PC-3 (cell line): ENCODE measurements around the gene RABGAP1. TPM values are rescaled to one million over a fixed set of nuclear protein-coding genes. Genes with fewer than 3 reads are reported as not detected.

Source experiments
- ATAC-seq: fragments of 200-7000 bp; cut with Tn5 transposase; 2 replicates; pipeline ENCODE4 v1.9.1; 2020; ENCODE audit warnings: mild to moderate bottlenecking, moderate library complexity
- BruUV-seq: library from RNA; stranded (reverse); fragments of 400-500 nt; replicated peaks from 2 replicates; lab custom pipeline; 2021; lab: Mats Ljungman, UMichigan
- CTCF ChIA-PET: fragments of 300-600 bp; sonication (Branson Sonifier 250); formaldehyde crosslinking; loops from one replicate; lab custom pipeline; 2022; ENCODE audit warnings: antibody characterized with exemption; lab: Charles Lee
- POLR2A ChIA-PET: fragments of 300-600 bp; sonication (Branson Sonifier 250); formaldehyde crosslinking; loops from one replicate; lab custom pipeline; 2022; ENCODE audit warnings: antibody characterized with exemption; ENCODE audit not compliant: unreplicated experiment; lab: Charles Lee
- DNase-seq: peaks from one replicate; pipeline ENCODE4 v3.0.0-alpha.2; 2015
- H2AFZ ChIP-seq: fragments of 300-600 bp; sonication (generic); 2 replicates; pipeline ENCODE4 v1.6.0; 2016; ENCODE audit warnings: antibody characterized with exemption, low read length
- H3F3A ChIP-seq: fragments of 300-600 bp; sonication (generic); one replicate; pipeline ENCODE4 v1.6.0; 2017; ENCODE audit warnings: antibody characterized with exemption, low read length, control low read depth, mild to moderate bottlenecking; ENCODE audit not compliant: unreplicated experiment
- H3K27ac ChIP-seq: fragments of 300-600 bp; sonication (generic); 2 replicates; pipeline ENCODE4 v1.5.1; 2016; ENCODE audit warnings: mild to moderate bottlenecking, low read length
- H3K27me3 ChIP-seq: fragments of 300-600 bp; sonication (generic); 2 replicates; pipeline ENCODE4 v1.6.1; 2016; ENCODE audit warnings: low read length, mixed read lengths
- H3K36me3 ChIP-seq: fragments of 300-600 bp; sonication (generic); 2 replicates; pipeline ENCODE4 v1.6.1; 2016; ENCODE audit warnings: low read depth, mixed run types, low read length, mixed read lengths
- H3K4me1 ChIP-seq: fragments of 300-600 bp; sonication (generic); 2 replicates; pipeline ENCODE4 v1.5.1; 2016; ENCODE audit warnings: low read length; ENCODE audit not compliant: insufficient read depth
- H3K4me2 ChIP-seq: fragments of 300-600 bp; sonication (generic); 2 replicates; pipeline ENCODE4 v1.6.0; 2016; ENCODE audit warnings: low read length
- H3K4me3 ChIP-seq: fragments of 300-600 bp; sonication (generic); 2 replicates; pipeline ENCODE4 v1.5.1; 2016; ENCODE audit warnings: mild to moderate bottlenecking, low read length, mixed read lengths
- H3K79me2 ChIP-seq: fragments of 300-600 bp; sonication (generic); 2 replicates; pipeline ENCODE4 v1.6.1; 2017; ENCODE audit warnings: low read length, mixed read lengths
- H3K9ac ChIP-seq: fragments of 300-600 bp; sonication (generic); 2 replicates; pipeline ENCODE4 v1.6.0; 2016; ENCODE audit warnings: mild to moderate bottlenecking, low read length
- H3K9me2 ChIP-seq: fragments of 300-600 bp; sonication (generic); replicated peaks from 2 replicates; pipeline ENCODE4 v1.6.1; 2016; ENCODE audit warnings: mixed run types, low read length, mixed read lengths
- H3K9me3 ChIP-seq: fragments of 300-600 bp; sonication (generic); 2 replicates; pipeline ENCODE4 v1.6.1; 2016; ENCODE audit warnings: low read length, mixed read lengths
- H4K20me1 ChIP-seq: fragments of 300-600 bp; sonication (generic); 2 replicates; pipeline ENCODE4 v1.6.1; 2016; ENCODE audit warnings: low read length, mixed read lengths
- CTCF ChIP-seq: fragments of 300-600 bp; sonication (generic); conservative IDR thresholded peaks from 2 replicates; pipeline ENCODE4 v1.5.1; 2017; ENCODE audit warnings: antibody characterized with exemption, low read depth, mild to moderate bottlenecking, low read length
- EZH2 ChIP-seq: fragments of 300-600 bp; sonication (generic); IDR thresholded peaks from one replicate; pipeline ENCODE4 v1.6.1; 2017; ENCODE audit warnings: antibody characterized with exemption, mild to moderate bottlenecking, low read length; ENCODE audit not compliant: unreplicated experiment
- EZH2phosphoT487 ChIP-seq: fragments of 300-600 bp; sonication (generic); IDR thresholded peaks from 2 replicates; pipeline ENCODE4 v1.6.1; 2018; ENCODE audit warnings: mild to moderate bottlenecking, antibody characterized with exemption, low read length, borderline replicate concordance
- intact Hi-C: fragments of 100-400 bp; cut with micrococcal nuclease; formaldehyde crosslinking; loops from 2 replicates; pipeline ENCODE4 v1.9.0; 2023
- total RNA-seq: library from RNA; depleted of rRNA; stranded (reverse); fragments of >200 nt; gene quantifications from 2 replicates; pipeline ENCODE4 v1.2.3, GENCODE V29; 2014

The RABGAP1 gene
- total RNA-seq, 1 experiment from 2014 or later: 16.5 TPM

- Histone ChIP-seq H3K4me1 (no peaks in the 10 kb centered on the region), H3K9me3 (no peaks in the 10 kb centered on the region), H3F3A (peaks cover 3% of the 10 kb centered on the region), H3K9me2 (no peaks in the 10 kb centered on the region), H2AFZ (no peak overlapping the region), H3K36me3 (peaks cover 11% of the 10 kb centered on the region; the same call in 1 of the 2 replicates), H3K9ac (no peak overlapping the region), H3K27me3 (no peaks in the 10 kb centered on the region), H3K4me3 (no peak overlapping the region), H3K79me2 (no peaks in the 10 kb centered on the region), H3K4me2 (no peak overlapping the region), H3K27ac (no peak overlapping the region), H4K20me1 (no peaks in the 10 kb centered on the region)
- ChIA-PET POLR2A (interaction anchor here (0.6 kb wide), 1 partner anchor 50 kb away, joined by 6 read pairs; the partner anchor contains the start of gene RABGAP1), CTCF (interaction anchor here (0.5 to 1.0 kb wide), 4 partner anchors 36 to 79 kb away, joined by 3 to 10 read pairs (median 4); partner anchors contain the start of gene ZBTB6)
- ATAC-seq: peak; percentile 70
- intact Hi-C loops: loop anchor here (5.0 to 10.0 kb wide), 3 partner anchors 59 to 527 kb away; partner anchors contain the start of genes ZBTB26 and ZBTB6
- DNase-seq: peak; percentile 66
- TF ChIP-seq CTCF (peak; percentile 65), EZH2 (no peak), EZH2phosphoT487 (no peak)
- no TSS peak for BruUV-seq
These were observed 50.6 kb downstream of the RABGAP1 start for GRCh38 chr9:122991370-122991830.

- TSS peak; percentile 9 for BruUV-seq
- Histone ChIP-seq H4K20me1 (no peaks in the 10 kb centered on the region), H3K4me2 (no peak overlapping the region), H3K4me1 (no peaks in the 10 kb centered on the region), H2AFZ (no peak overlapping the region), H3K9me3 (no peaks in the 10 kb centered on the region), H3K4me3 (no peak overlapping the region), H3F3A (no peaks in the 10 kb centered on the region), H3K9me2 (no peaks in the 10 kb centered on the region), H3K36me3 (peaks cover 24% of the 10 kb centered on the region), H3K79me2 (no peaks in the 10 kb centered on the region), H3K27me3 (no peaks in the 10 kb centered on the region), H3K9ac (no peak overlapping the region), H3K27ac (no peak overlapping the region)
- intact Hi-C loops: loop anchor here (10.0 kb wide), 1 partner anchor 532 kb away; no protein-coding TSS in a partner anchor
- ATAC-seq (no peak), DNase-seq (no peak)
- no peak for TF ChIP-seq CTCF
- TF ChIP-seq EZH2: no peak
- no peak for TF ChIP-seq EZH2phosphoT487
- POLR2A ChIA-PET: no interaction called here
- CTCF ChIA-PET: no interaction called here
These were observed 55.8 kb downstream of the RABGAP1 start for GRCh38 chr9:122996586-122996985.

DNA sequence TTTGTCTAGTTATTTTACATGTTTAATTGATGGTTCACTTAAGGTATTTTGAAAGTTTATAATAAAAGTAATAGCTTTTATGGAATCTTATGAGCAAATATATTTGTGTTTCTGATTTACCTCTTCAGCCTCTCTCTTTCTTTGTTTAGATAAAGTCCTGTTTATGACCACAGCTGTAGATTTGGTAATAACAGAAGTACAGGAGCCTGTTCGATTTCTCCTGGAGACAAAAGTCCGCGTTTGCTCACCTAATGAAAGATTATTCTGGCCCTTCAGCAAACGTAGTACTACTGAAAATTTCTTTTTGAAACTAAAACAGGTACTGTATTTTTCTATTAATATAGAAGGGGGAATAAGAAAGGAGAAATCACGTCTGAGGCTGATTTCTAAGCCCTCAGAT lies 57.6 kb downstream of the RABGAP1 start:
- no peak overlapping the region for H3K4me3 ChIP-seq
- no peaks in the 10 kb centered on the region for H3K9me3 ChIP-seq
- no peak for ATAC-seq
- no peak overlapping the region for H3K4me2 ChIP-seq
- no peaks in the 10 kb centered on the region for H3K27me3 ChIP-seq
- TF ChIP-seq CTCF (no peak), EZH2phosphoT487 (no peak), EZH2 (no peak)
- H4K20me1 ChIP-seq: no peaks in the 10 kb centered on the region
- H3K9ac ChIP-seq: no peak overlapping the region
- no peak overlapping the region for H3K27ac ChIP-seq
- no peak overlapping the region for H2AFZ ChIP-seq
- intact Hi-C loops: loop anchor here (10.0 kb wide), 1 partner anchor 534 kb away; no protein-coding TSS in a partner anchor
- H3K4me1 ChIP-seq: no peaks in the 10 kb centered on the region
- no peaks in the 10 kb centered on the region for H3K9me2 ChIP-seq
- H3F3A ChIP-seq: no peaks in the 10 kb centered on the region
- no peak for DNase-seq
- ChIA-PET POLR2A (interaction anchor here (0.6 kb wide), 1 partner anchor 59 kb away, joined by 3 read pairs; no protein-coding TSS in a partner anchor), CTCF (no interaction called here)
- H3K79me2 ChIP-seq: no peaks in the 10 kb centered on the region
- H3K36me3 ChIP-seq: peaks cover 26% of the 10 kb centered on the region
- no TSS peak for BruUV-seq
